Measurements from ENCODE around the gene DDI2.
"Not testable (repeated sequence)": the region's sequence is repeated elsewhere in the genome, so short reads cannot be mapped to it uniquely, and the experiment has no call there.

DDI2 gene

GRCh38 chr1:15687446-15687845 lies 70.2 kb downstream of the DDI2 start:
- H3K4me3 Mint-ChIP-seq: no peak overlapping the region
- no peaks in the 10 kb centered on the region for H3K9me3 Mint-ChIP-seq
- H3K4me1 Mint-ChIP-seq (ENCODE audit: low read depth): peaks cover 42% of the 10 kb centered on the region
- peak overlapping the region; percentile 52 for H3K27ac Mint-ChIP-seq
- no peaks in the 10 kb centered on the region for H3K27me3 Mint-ChIP-seq
- H3K36me3 Mint-ChIP-seq (ENCODE audit: low read depth): peaks cover 19% of the 10 kb centered on the region

DNA sequence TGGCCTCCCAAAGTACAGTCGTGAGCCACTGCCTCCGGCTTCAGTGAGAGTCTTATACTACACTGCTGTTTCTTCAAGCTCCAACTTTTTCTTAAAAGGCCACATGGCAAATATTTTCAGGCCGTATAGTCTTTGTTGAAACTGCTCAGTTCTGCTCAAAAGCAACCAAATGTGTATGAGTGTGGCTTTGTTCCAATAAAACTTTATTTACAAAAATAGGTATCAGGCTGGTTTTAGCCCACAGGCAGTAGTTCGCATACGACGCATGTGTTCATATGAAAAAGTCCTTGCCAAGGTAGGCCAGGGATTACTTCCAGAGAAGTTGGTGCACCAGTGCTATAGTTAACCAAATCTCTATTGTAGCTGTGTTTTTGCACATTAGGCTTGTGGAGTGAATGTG lies 73.1 kb downstream of the DDI2 start:
- Mint-ChIP-seq H3K4me3 (no peak overlapping the region), H3K36me3 (ENCODE audit: low read depth) (peaks cover 27% of the 10 kb centered on the region), H3K4me1 (ENCODE audit: low read depth) (peaks cover 44% of the 10 kb centered on the region), H3K27ac (no peak overlapping the region), H3K27me3 (no peaks in the 10 kb centered on the region), H3K9me3 (no peaks in the 10 kb centered on the region)

- Mint-ChIP-seq H3K27ac (peak overlapping the region; percentile 26), H3K4me3 (no peak overlapping the region)
Observed at GRCh38 chr1:15691434-15692032, 74.3 kb downstream of the DDI2 start.

DNA sequence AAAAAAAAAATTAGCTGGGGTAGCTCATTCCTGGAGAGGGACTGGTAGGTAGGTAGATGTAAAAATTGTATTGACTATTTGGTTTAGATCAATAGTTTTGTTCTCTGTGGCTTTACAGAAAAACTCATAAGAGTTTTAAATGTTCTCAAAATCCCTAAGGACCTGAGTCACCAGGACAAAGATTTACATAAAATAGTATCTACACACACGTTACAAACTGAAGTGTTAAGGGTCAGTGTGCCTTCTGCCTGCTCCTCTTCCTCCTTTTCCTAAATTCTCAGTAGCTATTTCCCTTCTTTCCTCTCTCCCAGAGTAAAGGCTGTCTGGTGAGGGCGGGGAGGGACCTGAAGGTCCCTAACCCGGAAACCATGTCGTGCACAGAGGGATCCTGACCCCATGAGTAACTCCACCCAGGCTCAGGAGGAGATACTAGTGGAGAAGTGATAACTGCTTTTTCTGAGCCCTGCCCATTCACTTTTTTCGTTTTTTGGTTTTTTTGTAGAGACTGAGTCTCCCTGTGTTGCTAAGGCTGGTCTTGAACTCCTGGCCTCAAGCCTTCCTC lies 74.9 kb downstream of the DDI2 start:
- H3K4me3 Mint-ChIP-seq: no peak overlapping the region
- H3K27ac Mint-ChIP-seq: peak overlapping the region; percentile 26
- peaks cover 39% of the 10 kb centered on the region for H3K4me1 Mint-ChIP-seq (ENCODE audit: low read depth)
- peaks cover 21% of the 10 kb centered on the region for H3K36me3 Mint-ChIP-seq (ENCODE audit: low read depth)
- no peaks in the 10 kb centered on the region for H3K27me3 Mint-ChIP-seq
- H3K9me3 Mint-ChIP-seq: no peaks in the 10 kb centered on the region

More at GRCh38 chr1:15691434-15692032, 74.3 kb downstream of the DDI2 start:
- Mint-ChIP-seq H3K4me1 (ENCODE audit: low read depth) (peaks cover 36% of the 10 kb centered on the region), H3K9me3 (no peaks in the 10 kb centered on the region), H3K27me3 (no peaks in the 10 kb centered on the region), H3K36me3 (ENCODE audit: low read depth) (peaks cover 21% of the 10 kb centered on the region)

DNA sequence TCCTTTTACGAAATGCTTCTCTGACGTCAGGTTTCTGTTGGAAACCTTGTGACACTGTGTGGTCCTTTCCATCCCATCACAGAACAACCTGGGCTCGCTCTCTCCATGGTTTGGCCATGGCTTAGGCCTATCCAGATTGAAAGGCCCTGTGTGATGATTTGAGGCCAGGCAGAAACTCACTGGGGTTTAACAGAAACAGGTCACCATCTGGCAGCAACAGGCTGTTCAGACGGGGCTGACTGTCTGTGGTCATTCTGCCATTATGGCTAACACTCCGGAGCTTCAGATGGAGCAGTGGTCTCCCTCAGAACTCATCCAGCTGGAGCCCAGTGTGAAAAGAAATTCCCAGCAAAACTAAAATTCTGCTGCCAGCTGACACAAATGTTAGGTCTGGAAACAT lies 76.1 kb downstream of the DDI2 start:
- Mint-ChIP-seq H3K4me3 (no peak overlapping the region), H3K9me3 (no peaks in the 10 kb centered on the region), H3K27ac (no peak overlapping the region), H3K4me1 (ENCODE audit: low read depth) (peaks cover 37% of the 10 kb centered on the region), H3K27me3 (no peaks in the 10 kb centered on the region), H3K36me3 (ENCODE audit: low read depth) (peaks cover 12% of the 10 kb centered on the region)

- Mint-ChIP-seq H3K9me3 (no peaks in the 10 kb centered on the region), H3K27ac (peak overlapping the region; percentile 90), H3K4me3 (peak overlapping the region; percentile 74), H3K4me1 (ENCODE audit: low read depth) (peaks cover 40% of the 10 kb centered on the region), H3K36me3 (ENCODE audit: low read depth) (peaks cover 13% of the 10 kb centered on the region), H3K27me3 (no peaks in the 10 kb centered on the region)
Observed at GRCh38 chr1:15696956-15697521, 79.8 kb downstream of the DDI2 start.

DNA sequence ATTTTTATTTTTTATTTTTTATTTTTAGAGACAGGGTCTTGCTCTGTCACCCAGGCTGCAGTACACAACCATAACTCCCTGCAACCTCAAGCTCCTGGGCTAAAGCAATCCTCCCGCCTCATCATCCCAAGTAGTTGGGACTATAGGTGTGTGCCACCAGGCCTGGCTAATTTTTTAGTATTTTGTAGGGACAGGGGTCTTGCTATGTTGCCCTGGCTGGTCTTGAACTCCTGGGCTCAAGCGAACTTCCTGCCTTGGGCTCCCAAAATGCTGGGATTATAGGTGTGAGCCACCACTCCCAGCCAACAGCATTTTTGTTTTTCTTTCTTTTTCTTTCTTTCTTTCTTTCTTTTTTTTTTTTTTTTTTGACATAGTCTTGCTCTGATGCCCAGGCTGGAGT lies 80.9 kb downstream of the DDI2 start:
- H3K9me3 Mint-ChIP-seq: no peaks in the 10 kb centered on the region
- peaks cover 37% of the 10 kb centered on the region for H3K4me1 Mint-ChIP-seq (ENCODE audit: low read depth)
- H3K27ac Mint-ChIP-seq: no peak overlapping the region
- no peak overlapping the region for H3K4me3 Mint-ChIP-seq
- peaks cover 15% of the 10 kb centered on the region for H3K36me3 Mint-ChIP-seq (ENCODE audit: low read depth)
- no peaks in the 10 kb centered on the region for H3K27me3 Mint-ChIP-seq

DNA sequence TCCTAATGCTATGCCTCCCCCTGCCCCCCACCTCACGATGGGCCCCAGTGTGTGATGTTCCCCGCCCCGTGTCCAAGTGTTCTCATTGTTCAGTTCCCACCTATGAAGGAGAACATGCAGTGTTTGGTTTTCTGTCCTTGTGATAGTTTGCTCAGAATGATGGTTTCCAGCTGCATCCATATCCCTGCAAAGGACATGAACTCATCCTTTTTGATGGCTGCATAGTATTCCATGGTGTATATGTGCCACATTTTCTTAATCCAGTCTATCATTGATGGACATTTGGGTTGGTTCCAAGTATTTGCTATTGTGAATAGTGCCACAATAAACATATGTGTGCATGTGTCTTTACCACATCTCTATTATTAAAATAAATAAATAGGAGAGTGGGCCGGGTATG lies 82.1 kb downstream of the DDI2 start:
- not testable (repeated sequence) for H3K9me3 Mint-ChIP-seq, H3K27ac Mint-ChIP-seq, H3K27me3 Mint-ChIP-seq, H3K4me3 Mint-ChIP-seq
- Mint-ChIP-seq H3K4me1 (ENCODE audit: low read depth) (peaks cover 36% of the 10 kb centered on the region), H3K36me3 (ENCODE audit: low read depth) (peaks cover 15% of the 10 kb centered on the region)

GRCh38 chr1:15700508-15700907 lies 83.2 kb downstream of the DDI2 start:
- Mint-ChIP-seq H3K4me3 (no peak overlapping the region), H3K27ac (no peak overlapping the region), H3K4me1 (ENCODE audit: low read depth) (peaks cover 25% of the 10 kb centered on the region), H3K9me3 (no peaks in the 10 kb centered on the region), H3K27me3 (no peaks in the 10 kb centered on the region), H3K36me3 (ENCODE audit: low read depth) (peaks cover 10% of the 10 kb centered on the region)

DNA sequence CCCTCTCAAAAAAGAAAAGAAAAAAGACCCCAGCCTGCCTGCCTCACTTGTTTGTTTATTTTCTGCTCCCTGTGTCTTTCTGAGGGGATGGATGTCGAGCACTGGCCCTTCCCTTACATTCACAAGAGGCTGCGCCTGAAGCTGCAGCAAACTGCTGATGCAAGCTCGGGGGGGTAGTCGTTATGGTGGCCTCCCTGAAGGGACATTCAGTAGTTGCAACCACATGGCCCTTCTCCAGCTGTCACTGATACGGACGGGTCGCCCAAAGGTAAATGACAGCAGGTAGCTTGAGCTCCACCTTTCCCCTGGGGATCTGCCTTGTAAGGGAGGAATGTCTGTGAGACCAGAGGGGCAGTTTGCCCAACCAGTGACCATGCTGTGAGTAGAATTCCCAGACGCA lies 84.5 kb downstream of the DDI2 start:
- Mint-ChIP-seq H3K36me3 (ENCODE audit: low read depth) (peaks cover 20% of the 10 kb centered on the region), H3K4me1 (ENCODE audit: low read depth) (peaks cover 23% of the 10 kb centered on the region), H3K4me3 (no peak overlapping the region), H3K27me3 (no peaks in the 10 kb centered on the region), H3K27ac (no peak overlapping the region), H3K9me3 (no peaks in the 10 kb centered on the region)

DNA sequence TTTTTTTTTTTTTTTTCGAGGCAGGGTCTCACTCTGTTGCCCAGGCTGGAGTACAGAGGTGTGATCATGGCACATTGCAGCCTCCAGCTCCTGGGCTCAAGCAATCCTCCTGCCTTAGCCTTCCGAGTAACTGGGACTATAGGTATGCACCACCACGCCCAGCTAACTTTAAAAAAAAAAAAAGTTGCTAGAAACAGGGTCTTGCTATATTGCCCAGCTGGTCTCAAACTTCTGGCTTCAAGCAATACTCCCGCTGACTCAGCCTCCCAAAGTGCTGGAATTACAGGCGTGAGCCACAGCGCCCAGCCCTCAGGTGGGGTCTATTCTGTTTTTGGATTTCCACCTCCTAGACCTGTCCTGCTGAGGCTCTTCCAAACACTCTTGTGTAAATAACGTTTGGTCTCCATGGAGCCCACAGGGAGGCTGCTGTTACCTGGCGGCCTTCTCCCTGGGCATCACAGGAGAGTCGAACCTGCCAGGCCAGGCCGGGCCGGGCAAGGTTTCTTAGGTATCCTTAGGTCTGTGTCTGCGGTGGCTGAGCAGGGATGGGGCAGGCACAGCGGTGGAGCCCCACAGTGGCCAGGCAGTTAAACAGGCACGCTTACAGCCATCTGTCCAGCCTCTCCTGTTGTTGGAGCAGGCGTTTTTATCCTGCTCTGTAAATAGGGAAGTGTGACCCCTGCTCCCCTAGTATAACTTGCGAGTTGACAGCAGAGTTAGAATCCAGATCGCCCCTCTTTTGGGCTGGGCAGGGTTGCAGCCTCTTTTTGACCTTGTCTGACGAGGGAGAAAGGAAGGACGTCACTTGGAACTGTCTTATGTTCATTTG lies 85.7 kb downstream of the DDI2 start:
- H3K27me3 Mint-ChIP-seq: no peaks in the 10 kb centered on the region
- peaks cover 13% of the 10 kb centered on the region for H3K4me1 Mint-ChIP-seq (ENCODE audit: low read depth)
- no peak overlapping the region for H3K27ac Mint-ChIP-seq

GRCh38 chr1:15703562-15703961 lies 86.3 kb downstream of the DDI2 start:
- Mint-ChIP-seq H3K36me3 (ENCODE audit: low read depth) (peaks cover 21% of the 10 kb centered on the region), H3K9me3 (no peaks in the 10 kb centered on the region), H3K4me1 (ENCODE audit: low read depth) (peaks cover 11% of the 10 kb centered on the region), H3K27me3 (no peaks in the 10 kb centered on the region), H3K4me3 (no peak overlapping the region), H3K27ac (no peak overlapping the region)

More for the DNA sequence above, 85.7 kb downstream of the DDI2 start:
- H3K36me3 Mint-ChIP-seq (ENCODE audit: low read depth): peaks cover 21% of the 10 kb centered on the region
- no peak overlapping the region for H3K4me3 Mint-ChIP-seq
- H3K9me3 Mint-ChIP-seq: no peaks in the 10 kb centered on the region

DNA sequence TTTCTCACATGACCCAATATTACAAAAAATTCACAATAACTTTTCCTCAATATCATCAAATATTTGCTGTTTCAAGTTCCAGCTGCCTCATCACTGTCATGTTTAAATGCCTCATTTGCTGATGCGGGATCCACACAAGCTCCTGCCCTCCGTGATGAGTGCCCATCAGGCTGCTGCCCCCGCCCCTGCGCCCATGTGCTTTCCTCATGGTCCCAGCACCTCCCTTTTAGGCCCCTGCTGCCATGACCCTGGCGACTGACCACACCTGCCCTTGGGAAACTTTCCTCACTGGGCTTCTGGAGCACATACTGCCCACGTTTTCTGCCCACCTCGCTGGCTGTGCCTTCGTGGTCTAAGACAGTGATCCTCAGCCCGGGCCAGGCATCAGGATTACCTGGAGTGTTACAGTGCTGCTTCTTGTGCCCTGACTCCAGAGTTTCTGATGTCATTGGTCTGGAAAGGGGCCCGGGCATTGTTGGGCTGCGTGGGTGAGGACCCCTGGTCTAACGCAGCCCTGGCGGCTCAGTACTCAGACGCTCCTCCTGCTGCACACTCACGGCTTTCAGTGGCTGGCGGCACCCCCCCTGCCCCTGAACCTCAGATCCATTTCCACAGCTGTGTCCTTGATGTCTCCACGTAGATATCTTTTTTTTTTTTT lies 87.4 kb downstream of the DDI2 start:
- peaks cover 8% of the 10 kb centered on the region for H3K4me1 Mint-ChIP-seq (ENCODE audit: low read depth)
- no peak overlapping the region for H3K27ac Mint-ChIP-seq
- no peaks in the 10 kb centered on the region for H3K9me3 Mint-ChIP-seq
- no peak overlapping the region for H3K4me3 Mint-ChIP-seq
- peaks cover 21% of the 10 kb centered on the region for H3K36me3 Mint-ChIP-seq (ENCODE audit: low read depth)
- H3K27me3 Mint-ChIP-seq: no peaks in the 10 kb centered on the region

DNA sequence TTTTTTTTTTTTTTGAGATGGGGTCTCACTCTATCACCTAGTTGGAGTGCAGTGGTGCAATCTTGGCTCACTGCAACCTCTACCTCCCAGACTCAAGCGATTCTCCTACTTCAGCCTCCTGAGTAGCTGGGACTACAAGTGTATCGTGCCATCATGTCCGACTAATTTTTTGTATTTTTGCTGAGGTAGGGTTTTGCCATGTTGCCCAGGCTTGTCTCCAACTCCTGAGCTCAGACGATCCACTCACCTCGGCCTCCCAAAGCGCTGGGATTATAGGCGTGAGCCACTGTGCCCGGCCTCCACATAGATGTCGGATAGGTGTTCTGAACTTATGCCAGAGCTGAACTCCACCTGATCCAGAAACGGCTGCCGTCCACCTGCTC lies 87.9 kb downstream of the DDI2 start:
- no peaks in the 10 kb centered on the region for H3K9me3 Mint-ChIP-seq
- no peaks in the 10 kb centered on the region for H3K27me3 Mint-ChIP-seq
- peak overlapping the region; percentile 32 for H3K27ac Mint-ChIP-seq
- peaks cover 8% of the 10 kb centered on the region for H3K4me1 Mint-ChIP-seq (ENCODE audit: low read depth)
- H3K4me3 Mint-ChIP-seq: no peak overlapping the region
- H3K36me3 Mint-ChIP-seq (ENCODE audit: low read depth): peaks cover 21% of the 10 kb centered on the region

DNA sequence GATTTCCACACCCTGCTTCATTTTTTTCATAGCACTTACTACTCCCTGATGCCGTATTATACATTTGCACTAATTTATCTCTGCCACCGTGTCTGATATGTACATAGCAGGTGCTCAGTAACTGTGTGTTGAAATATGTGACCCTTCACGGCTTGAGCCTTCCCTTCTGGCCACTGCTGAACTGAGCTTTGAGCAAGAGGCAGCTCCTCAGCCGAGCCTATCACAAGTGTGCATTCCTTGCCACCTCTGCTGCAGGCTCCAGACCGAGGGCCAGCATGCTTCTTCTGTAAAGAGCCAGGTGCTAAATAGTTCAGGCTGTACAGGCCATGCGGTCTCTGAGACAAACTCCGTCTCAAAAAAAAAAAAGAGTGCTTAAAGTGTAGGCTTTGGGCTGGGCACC lies 89.5 kb downstream of the DDI2 start:
- no peaks in the 10 kb centered on the region for H3K9me3 Mint-ChIP-seq
- peaks cover 7% of the 10 kb centered on the region for H3K4me1 Mint-ChIP-seq (ENCODE audit: low read depth)
- peaks cover 17% of the 10 kb centered on the region for H3K36me3 Mint-ChIP-seq (ENCODE audit: low read depth)
- peak overlapping the region; percentile 52 for H3K27ac Mint-ChIP-seq
- H3K27me3 Mint-ChIP-seq: no peaks in the 10 kb centered on the region
- no peak overlapping the region for H3K4me3 Mint-ChIP-seq

Measured in stimulated activated naive CD8-positive, alpha-beta T cell treated with anti-CD3 and anti-CD28 coated beads, Interleukin-15, Interleukin-2, amounts not matched to agents 100 ng/mL and 50 ng/mL, for 24 hours (primary cell).